NCI-H146 treated with DMSO at 0.1 percent for 48 hours (cell line): ENCODE measurements around the gene RAX.

ENCODE experiments used
- DNase-seq: peaks from one replicate; lab custom pipeline; 2025; ENCODE audit not compliant: unreplicated experiment; lab: John Stamatoyannopoulos, UW

Gene RAX

GRCh38 chr18:59272891-59273758 is at the start of gene RAX:
TSS of gene RAX (minus strand) at chr18:59273454. CDS start at chr18:59273206, 248 bp downstream.
- no peak for DNase-seq

- no peak for DNase-seq
These were observed 45.3 kb upstream of the RAX start, which contains the start of gene CPLX4 for GRCh38 chr18:59318460-59319050. TSS of gene CPLX4 (minus strand) at chr18:59318649. CDS start at chr18:59318462, 187 bp downstream.

GRCh38 chr18:59311631-59312030 is 38.4 kb upstream of the RAX start:
- DNase-seq, result no peak

DNA sequence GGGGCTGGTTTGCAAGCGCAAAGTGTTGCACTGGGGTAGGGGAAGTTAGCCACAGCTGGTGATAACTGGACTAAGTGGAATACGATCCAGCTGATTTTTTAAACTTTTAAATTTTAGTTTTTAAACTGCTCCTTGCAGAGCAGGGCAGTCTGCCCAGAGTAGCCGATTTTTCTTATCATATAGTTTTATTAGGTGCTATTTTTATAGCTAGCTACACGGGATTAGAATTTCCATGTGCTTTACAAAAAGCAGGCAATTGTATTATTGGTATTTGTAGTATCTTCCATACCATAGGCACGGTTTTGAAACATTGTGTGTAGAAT is 35.6 kb upstream of the RAX start:
- no peak for DNase-seq

DNA sequence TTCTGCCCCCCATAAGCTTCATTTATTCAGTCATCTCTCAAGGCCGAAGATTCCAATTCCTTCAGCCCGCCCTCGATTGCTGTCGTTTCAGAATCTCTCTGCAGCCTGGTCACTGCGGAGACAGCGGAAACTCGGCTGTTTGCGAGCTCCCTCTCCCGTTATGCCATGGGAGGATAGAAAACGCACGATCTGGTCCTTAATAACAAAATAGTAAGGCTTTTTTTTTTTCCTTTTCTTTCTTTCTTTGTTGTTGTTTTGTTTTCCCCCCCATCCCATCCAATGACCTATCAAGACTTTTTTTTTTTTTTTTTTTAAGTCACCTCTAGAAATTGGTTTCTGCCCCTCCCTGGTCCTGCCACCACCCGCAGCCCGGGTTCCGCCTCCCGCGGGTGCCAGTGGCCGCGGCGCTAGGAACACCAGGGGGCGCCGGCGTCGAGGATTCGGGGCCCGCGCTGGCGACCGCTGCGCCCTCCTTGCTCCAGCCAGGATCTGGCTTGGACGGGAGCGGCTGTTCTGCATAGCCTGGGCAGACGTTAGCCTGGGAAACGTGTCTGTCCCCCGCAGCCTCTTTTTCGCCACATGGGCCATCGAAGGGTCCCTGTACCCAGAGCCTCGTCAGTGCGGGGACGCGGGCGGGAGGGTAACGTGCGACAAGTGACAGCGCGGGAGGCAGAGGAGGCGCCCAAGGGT is 35.1 kb upstream of the RAX start:
- DNase-seq, result peak; percentile 85

GRCh38 chr18:59306640-59307039 is 33.4 kb upstream of the RAX start:
- no peak for DNase-seq

GRCh38 chr18:59305295-59305694 is 32.0 kb upstream of the RAX start:
- no peak for DNase-seq

DNA sequence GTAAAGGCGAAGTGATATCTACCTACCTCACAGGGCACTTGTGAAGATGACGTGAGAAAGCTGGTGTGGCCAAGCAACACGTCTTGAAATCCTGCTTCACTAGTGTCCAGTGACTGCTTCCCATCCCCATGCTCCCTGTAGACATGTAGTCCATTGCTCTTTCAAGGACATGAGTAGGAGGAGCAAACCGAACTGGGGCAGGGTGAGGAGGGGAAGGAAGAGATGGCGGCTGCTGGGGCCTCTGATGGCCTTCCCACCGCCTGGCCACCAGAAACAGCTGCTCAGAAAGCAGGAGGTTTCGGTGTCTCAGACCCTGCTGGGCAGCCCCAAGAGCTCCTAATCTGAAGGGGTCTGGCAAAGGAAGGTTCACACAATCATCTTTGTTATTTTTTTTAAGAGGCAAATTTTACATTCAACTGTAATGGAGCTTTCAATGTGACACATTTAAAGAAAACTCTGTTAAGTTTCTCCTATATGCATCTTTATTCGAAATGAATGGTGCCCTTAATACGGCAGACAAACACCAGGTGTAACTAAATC is 30.5 kb upstream of the RAX start:
- DNase-seq, result peak; percentile 66

DNA sequence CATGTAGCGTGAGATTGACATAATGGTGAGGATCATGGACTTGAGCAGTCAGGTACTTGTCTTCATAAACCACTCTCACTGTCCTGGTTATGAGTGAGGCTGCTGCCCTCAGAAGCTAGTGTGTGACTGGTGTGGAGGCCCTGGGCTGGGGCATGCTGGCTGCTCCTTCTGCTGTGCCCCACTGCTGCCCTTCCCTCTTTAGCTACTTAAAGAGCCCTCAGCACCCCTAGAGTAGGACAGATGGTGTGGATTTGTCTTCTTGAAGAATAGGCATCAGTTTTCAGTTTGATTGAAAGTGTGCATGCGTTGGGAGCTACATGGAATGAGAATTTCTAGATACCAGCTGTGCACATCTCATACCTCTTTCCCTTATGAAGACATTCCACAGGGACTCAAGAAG is 29.8 kb upstream of the RAX start:
- DNase-seq, result no peak

- no peak for DNase-seq
These were observed 28.7 kb upstream of the RAX start for GRCh38 chr18:59301929-59302328.

DNA sequence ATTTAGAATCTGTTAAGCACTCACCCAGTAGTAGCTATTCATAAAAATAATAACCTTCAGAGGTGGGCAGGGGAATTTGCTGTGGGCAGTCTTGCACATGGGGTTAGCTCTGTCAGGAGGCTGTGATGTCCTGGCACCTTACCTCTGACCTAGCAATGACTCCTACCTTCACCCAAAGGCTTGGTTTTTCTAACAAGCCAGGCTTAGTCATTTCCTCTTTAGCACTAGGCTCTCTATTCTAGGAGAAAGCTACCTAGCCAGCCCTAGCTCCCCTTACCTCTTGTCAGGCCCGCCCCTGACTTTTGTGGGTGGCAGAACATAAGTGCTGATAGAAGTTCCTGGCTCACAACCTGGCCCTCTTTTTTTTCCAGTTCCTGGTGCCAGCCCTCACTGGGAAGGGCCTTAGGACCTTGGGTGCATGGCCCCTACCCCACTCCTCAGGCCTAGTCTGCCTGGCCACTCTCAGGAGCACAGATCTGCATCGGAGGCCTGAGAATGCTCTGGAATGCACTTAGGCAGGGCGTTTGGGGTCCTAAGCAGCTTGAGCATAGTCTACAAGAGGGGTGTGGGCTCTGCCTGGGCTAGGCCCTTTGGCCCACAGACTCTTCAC is 27.5 kb upstream of the RAX start:
- DNase-seq, result no peak

DNA sequence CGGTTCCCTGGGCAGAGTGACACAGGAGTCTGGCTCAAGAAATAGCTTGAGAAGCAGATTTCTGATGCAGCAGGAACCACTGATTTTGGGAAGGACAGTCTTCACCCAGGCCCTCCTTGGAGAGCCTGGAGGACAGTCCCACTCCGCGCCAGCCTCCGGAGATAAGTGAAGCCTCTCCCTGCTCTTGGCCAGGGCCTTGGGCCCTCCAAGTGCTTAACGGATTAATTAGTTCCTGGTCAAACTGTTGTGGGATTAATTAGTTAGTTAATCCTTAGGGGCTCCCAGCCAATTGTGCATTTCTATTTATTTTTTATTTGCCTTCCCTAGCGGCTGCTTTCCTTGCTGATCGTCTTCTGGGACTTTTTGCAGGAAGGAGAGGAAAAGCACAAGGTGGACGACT is 25.6 kb upstream of the RAX start:
- DNase-seq, result no peak

GRCh38 chr18:59293317-59293716 is 20.1 kb upstream of the RAX start:
- no peak for DNase-seq

GRCh38 chr18:59286341-59286740 is 13.1 kb upstream of the RAX start:
- no peak for DNase-seq

DNA sequence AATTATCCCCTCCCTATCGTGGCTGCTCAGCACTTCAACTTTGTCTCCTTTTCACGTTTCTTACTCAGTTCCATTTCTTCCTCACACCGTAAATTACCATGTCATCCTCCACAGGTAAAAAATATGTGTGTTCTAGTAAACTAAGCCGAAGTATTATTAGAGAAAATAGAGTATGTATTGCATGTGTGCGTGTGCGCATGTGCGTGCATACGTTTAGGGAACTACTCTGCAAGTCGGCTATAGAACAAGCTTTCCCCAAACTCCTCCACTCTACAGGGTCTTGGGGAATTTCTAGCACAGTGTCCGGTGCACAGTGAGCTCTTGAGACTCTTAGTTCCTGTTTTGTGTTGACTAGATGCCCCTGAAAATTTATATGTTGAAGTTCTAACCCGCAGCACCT is 9.1 kb upstream of the RAX start:
- DNase-seq, result no peak

DNA sequence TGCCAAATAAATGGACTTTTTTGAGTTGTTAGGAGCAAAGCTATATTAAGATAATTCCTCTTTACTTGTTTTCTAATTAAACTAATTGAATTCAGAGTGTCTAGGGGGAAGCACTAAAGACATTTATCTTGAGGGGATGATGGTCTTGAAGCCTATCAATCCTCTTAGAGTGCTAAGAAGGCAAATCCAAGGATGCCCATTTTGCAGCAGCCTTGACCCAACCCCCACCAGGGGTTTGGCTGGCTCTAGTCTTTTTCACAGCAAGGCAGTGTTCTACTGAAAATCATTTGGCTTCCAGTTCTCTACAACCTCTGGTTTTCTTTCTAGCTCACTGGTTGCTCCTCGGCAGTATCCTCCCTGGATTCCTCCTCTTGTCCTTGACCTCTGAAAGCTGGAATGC is 6.5 kb upstream of the RAX start:
- DNase-seq, result no peak

DNA sequence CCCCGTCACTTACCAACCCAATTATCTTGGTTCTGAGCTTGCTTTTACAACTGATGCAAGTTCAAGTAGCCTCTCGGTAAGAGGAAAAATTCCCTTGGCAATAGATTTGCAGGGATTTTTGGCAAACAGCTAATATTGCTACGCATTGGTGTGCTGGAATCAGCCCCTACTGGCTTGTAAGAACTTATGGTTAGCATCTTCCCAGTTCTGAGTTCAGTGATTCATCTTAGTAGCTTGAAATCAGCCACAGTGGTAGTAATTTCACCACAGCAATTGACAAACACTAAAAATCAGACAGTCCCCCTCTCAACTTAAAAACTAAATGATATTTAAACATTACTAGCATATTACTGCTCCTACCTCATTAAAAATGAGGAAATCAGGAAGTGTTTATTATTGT is 5.9 kb upstream of the RAX start:
- DNase-seq, result no peak

GRCh38 chr18:59278793-59279192 is 5.5 kb upstream of the RAX start:
- no peak for DNase-seq

DNA sequence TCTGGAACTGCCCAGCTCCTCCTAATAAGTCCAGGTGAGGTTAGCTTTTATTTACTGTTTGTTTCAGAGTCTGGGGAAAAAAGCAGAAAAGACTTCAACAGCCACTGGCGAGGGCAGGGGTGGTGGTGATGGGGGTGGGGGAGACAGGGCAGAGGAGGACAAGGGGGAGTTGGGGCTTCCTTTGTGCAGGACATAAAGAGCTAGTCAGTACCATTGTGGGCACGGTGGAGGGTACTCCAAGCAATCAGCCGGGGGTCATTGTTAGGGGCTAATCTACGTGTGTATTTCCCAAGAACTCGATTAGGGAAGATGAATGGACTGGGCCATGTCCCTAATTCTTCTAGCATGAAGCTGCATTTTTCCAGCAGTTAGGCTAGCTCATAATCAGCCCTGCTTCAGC is 2.8 kb upstream of the RAX start:
- DNase-seq, result no peak

- DNase-seq, result no peak
These were observed 2.2 kb upstream of the RAX start for GRCh38 chr18:59275406-59275949.

- no peak for DNase-seq
These were observed 1.3 kb upstream of the RAX start for GRCh38 chr18:59274533-59274928.
